Heart left ventricle (tissue), 13 donors: Measurements from ENCODE around the gene SH3RF3.

ENCODE experiments used
- CTCF ChIP-seq, 12 donors: fragments of 200-600 bp; sonication (generic) in 4 of 12; IDR thresholded peaks; one replicate each; pipeline versions ENCODE4 v1.5.0 to v1.8.0; 2018 to 2022; ENCODE audit warnings: antibody characterized with exemption in 12 of 12, mild to moderate bottlenecking in 5 of 12
- POLR2A ChIP-seq, 2 donors: fragments of 450-650 bp; IDR thresholded peaks; one replicate each; pipeline ENCODE4 v1.6.1; 2017; ENCODE audit warnings: antibody characterized with exemption in 2 of 2, mild to moderate bottlenecking in 2 of 2, moderate library complexity in 2 of 2
- donor health status: ischemic (EF 13 %, LVEDD 7.1; RV severe dilation, severe dysfunction).
- donor health status: DM: no; HTN: yes; CAD: no.
- donor health status: DM: no; HTN: no; CAD: no.
- donor health status: ischemic (EF 25% LVEDD 6.9; RV normal size, moderate dysfunction).
- donor health status: ischemic (EF 25% LVEDD 5.7; RV mildly dilated, moderate dysfunction).
- donor health status: ischemic (EF 35%, LVEDD 5.7; RV mildly dilated, moderate dysfunction).
- donor health status: nonischemic (EF 11% LVEDD 7.7; RV severe dilation, severe dysfunction).
- donor health status: DM: yes; HTN: yes; CAD: no.
- donor health status: PGD.
- donor health status: ischemic (EF 29% LVEDD 5.4; RV normal size, mild dysfunction).
- donor health status: nonischemic (EF 23%, LVEDD 6.1; RV moderate dilation, normal function).

DNA sequence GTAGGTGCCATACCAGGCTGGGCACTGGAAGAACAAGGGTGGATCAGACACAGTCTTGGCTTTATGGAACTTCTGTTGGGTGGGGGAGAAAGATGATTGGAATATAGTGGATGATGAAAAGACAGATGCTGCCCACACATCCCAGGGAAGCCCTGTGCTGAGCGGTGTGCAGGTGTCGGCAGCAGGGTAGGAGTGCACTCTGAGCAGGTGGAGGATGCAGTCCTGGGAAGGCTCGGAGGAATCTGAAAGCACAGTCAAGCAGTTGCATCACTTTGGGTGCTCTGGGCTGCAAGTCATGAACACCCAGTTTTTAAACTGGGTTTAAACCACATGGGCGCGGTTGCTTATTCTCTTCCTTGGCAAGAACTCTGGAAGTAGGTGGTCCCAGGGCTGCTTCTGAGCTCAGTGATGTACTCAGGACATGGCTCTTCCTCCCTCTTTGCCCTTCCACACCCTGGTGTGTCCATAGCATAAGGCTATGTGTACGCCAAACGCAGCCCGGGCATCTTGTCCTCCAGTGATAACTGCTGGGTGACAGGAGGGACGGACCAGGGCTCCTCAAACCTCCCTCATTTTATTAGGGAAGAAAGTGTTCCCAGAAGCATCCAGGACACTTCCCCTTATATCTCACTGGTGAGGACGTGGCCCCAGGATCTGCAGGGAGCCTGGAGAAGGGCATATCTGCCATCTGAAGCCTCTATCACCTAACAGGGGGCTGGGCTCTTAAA lies 84.0 kb downstream of the SH3RF3 start:
- TF ChIP-seq CTCF (IDR thresholded peaks at IDR 0.05) (no peak), POLR2A (IDR thresholded peaks at IDR 0.05) (no peak)
